ENCODE results near the gene UFD1. TPM values are rescaled to one million over a fixed set of nuclear protein-coding genes. Genes with fewer than 3 reads are reported as not detected.

UFD1 gene
- total and polyA plus RNA-seq, 2 of the 4 experiments (the other 2 are of a cell fraction) = 149 to 152 TPM

- H3K4ac ChIP-seq (ENCODE audit: low read depth, low read length) = no peak overlapping the region
- H4K91ac ChIP-seq (ENCODE audit: insufficient read depth, low read depth, low read length) = no peak overlapping the region
- no peak overlapping the region for H3K18ac ChIP-seq (ENCODE audit: low read depth, low read length)
- ChIA-PET CTCF (no interaction called here), POLR2A (ENCODE audit: unreplicated experiment) (no interaction called here)
- no peak overlapping the region for H2BK5ac ChIP-seq (ENCODE audit: low read depth, low read length, poor library complexity, severe bottlenecking)
- H3K4me1 ChIP-seq (ENCODE audit: control insufficient read depth, insufficient read depth, low read length) = no peaks in the 10 kb centered on the region; the same call in 1 of the 2 replicates
- in situ Hi-C loops (cut with MboI; ENCODE audit: low sequenced_read_pairs) = no loop called here
- no peak for DNase-seq
- no peak overlapping the region for H3K14ac ChIP-seq (replicated peaks; ENCODE audit: low read depth, low read length)
- H3K79me1 ChIP-seq (ENCODE audit: low read depth in 1 of 2, low read length in 2 of 2) = peaks cover 26 to 68% of the 10 kb centered on the region in 2 experiments
- no peaks in the 10 kb centered on the region for H3K27me3 ChIP-seq (ENCODE audit: control insufficient read depth, insufficient read depth, low read length)
- no peak overlapping the region for H2BK20ac ChIP-seq (ENCODE audit: low read depth, low read length)
- BruUV-seq (replicated peaks) = no TSS peak
- no peak overlapping the region for H2AFZ ChIP-seq (replicated peaks; ENCODE audit: low read length, poor library complexity)
- H3K27ac ChIP-seq (ENCODE audit: insufficient read depth, low read length) = no peak overlapping the region
- H4K20me1 ChIP-seq (ENCODE audit: insufficient read depth, low read length) = peaks cover 52% of the 10 kb centered on the region
- no peak overlapping the region for H4K5ac ChIP-seq (ENCODE audit: low read depth, low read length)
- no peak overlapping the region for H3K9ac ChIP-seq (ENCODE audit: low read depth, low read length)
- ATAC-seq (ENCODE audit: low read depth) = no peak
- WGBS, 2 experiments (ENCODE audit: extremely low coverage in 2 of 2, insufficient read length in 1 of 2) = 73% methylated on average over 3 of the region's 11 CpGs; no CpG with 5 or more reads in 1 of the 2 experiments
- H3K23ac ChIP-seq (ENCODE audit: low read depth, low read length) = no peak overlapping the region
- no peak overlapping the region for H3K4me3 ChIP-seq (ENCODE audit: insufficient read depth, low read depth, low read length)
- H3K4me2 ChIP-seq (ENCODE audit: low read depth, low read length) = no peak overlapping the region
- H3K9me1 ChIP-seq (ENCODE audit: insufficient read depth, low read length) = peaks cover 7% of the 10 kb centered on the region
- TF ChIP-seq RAD21 (IDR thresholded peaks at IDR 0.05; ENCODE audit: low read length) = no peak
- no peak for TF ChIP-seq CTCF (conservative IDR thresholded peaks at IDR 0.05; ENCODE audit: low read depth, low read length)
- TF ChIP-seq MAZ (IDR thresholded peaks at IDR 0.05; ENCODE audit: borderline replicate concordance, low read depth, low read length) = no peak
- no peak for TF ChIP-seq RCOR1 (IDR thresholded peaks at IDR 0.05; ENCODE audit: insufficient replicate concordance, low read length)
- no peak for TF ChIP-seq ELK1 (IDR thresholded peaks at IDR 0.05; ENCODE audit: borderline replicate concordance, low read depth, low read length)
- no peak for TF ChIP-seq BHLHE40 (IDR thresholded peaks at IDR 0.05; ENCODE audit: low read depth, low read length)
- TF ChIP-seq NFE2L2 (IDR thresholded peaks at IDR 0.05; ENCODE audit: low read depth, low read length) = no peak
- TF ChIP-seq MAFK (IDR thresholded peaks at IDR 0.05; ENCODE audit: low read depth, low read length) = no peak
- TF ChIP-seq RFX5 (IDR thresholded peaks at IDR 0.05; ENCODE audit: low read depth, low read length) = no peak
- TF ChIP-seq POLR2A (IDR thresholded peaks at IDR 0.05; ENCODE audit: low read depth, low read length) = no peak
- TF ChIP-seq USF2 (IDR thresholded peaks at IDR 0.05; ENCODE audit: low read depth, low read length) = no peak
- no peak for TF ChIP-seq FOS (IDR thresholded peaks at IDR 0.05; ENCODE audit: low read depth, low read length)
- TF ChIP-seq CHD1 (IDR thresholded peaks at IDR 0.05; ENCODE audit: low read depth, low read length) = no peak
- no peak for TF ChIP-seq SMC3 (IDR thresholded peaks at IDR 0.05; ENCODE audit: low read depth, low read length)
- TF ChIP-seq CEBPB (IDR thresholded peaks at IDR 0.05; ENCODE audit: low read depth, low read length) = no peak
- no peak for TF ChIP-seq MXI1 (IDR thresholded peaks at IDR 0.05; ENCODE audit: borderline replicate concordance, low read depth, low read length)
- H2AK5ac ChIP-seq (ENCODE audit: low read depth, low read length) = no peak overlapping the region
- peaks cover 80% of the 10 kb centered on the region for H3K36me3 ChIP-seq (ENCODE audit: control insufficient read depth, insufficient read depth, low read length)
- dilution Hi-C loops (cut with HindIII; ENCODE audit: low sequenced_read_pairs, unreplicated experiment) = no loop called here
- intact Hi-C loops (cut with micrococcal nuclease) = no loop called here
- no peak overlapping the region for H2AK9ac ChIP-seq (replicated peaks; ENCODE audit: low read depth, low read length, poor library complexity)
- H2BK15ac ChIP-seq (ENCODE audit: low read depth, low read length) = no peak overlapping the region
- H3K56ac ChIP-seq (ENCODE audit: extremely low read depth, insufficient read depth, low read length) = no peak overlapping the region
- H3K9me3 ChIP-seq (ENCODE audit: control insufficient read depth, insufficient read depth, low read length) = no peaks in the 10 kb centered on the region
- no peak overlapping the region for H2BK120ac ChIP-seq (ENCODE audit: low read depth, low read length)
- no peak overlapping the region for H4K8ac ChIP-seq (ENCODE audit: low read depth in 2 of 2, low read length in 2 of 2)
Measured at GRCh38 chr22:19471572-19471971, 7.4 kb downstream of the UFD1 start.
